Astrocyte of the spinal cord (primary cell): Measurements from ENCODE around the gene TNFRSF14.

Experiments used
- DNase-seq: peaks from one replicate; pipeline ENCODE4 v3.0.0; 2011; ENCODE audit warnings: low read depth, low spot score
- H3K4me3 ChIP-seq: 2 replicates; pipeline ENCODE4 v1.5.1; 2011; ENCODE audit warnings: low read depth, mild to moderate bottlenecking, low read length, moderate library complexity
- in situ Hi-C: cut with HindIII; loops from 2 replicates; pipeline ENCODE4 v1.10.0; 2017; ENCODE audit warnings: low sequenced_read_pairs
- TF ChIP-seq, protein P1 (sequence below): IDR thresholded peaks from 2 replicates; pipeline ENCODE4 v1.5.1; 2012; ENCODE audit warnings: low read depth, mild to moderate bottlenecking, low read length, inconsistent platforms

The TNFRSF14 gene

DNA sequence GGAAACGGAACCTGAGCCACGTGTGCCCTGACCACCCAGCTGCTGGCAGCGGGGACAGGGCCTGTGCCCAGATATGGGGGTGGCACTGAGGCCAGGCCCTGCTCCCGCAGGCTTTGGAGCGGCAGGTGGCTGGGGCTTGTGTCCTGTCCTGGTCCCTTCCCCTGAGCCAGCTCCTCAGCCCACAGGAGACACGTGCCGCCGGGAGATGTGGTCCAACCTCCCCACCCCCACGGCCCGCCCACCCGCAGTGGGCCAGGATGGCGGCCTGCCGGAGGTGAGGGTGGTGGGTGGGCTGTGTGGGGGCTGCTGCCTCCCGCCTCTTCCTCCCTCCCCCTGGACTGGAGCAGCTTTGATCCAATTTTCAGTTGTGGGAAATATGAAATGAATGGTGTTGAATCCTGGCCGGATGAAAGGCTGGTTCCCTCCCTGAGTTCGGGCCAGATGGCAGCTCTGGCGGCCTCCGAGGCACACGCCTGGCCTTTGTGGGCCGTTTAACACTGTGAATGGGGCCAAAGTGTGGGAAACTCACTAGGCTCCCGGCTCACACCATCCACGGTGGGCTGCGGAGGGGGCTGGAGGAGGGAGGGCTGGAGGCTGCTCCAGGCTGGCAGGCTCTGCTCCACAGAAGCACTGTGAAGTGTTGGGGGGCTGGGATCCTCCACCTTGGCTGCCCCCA, 23.5 kb upstream of the TNFRSF14 start:
- DNase-seq, result no peak
- in situ Hi-C loops, result no loop called here
- no peak overlapping the region for H3K4me3 ChIP-seq
- TF ChIP-seq, protein P1, sequence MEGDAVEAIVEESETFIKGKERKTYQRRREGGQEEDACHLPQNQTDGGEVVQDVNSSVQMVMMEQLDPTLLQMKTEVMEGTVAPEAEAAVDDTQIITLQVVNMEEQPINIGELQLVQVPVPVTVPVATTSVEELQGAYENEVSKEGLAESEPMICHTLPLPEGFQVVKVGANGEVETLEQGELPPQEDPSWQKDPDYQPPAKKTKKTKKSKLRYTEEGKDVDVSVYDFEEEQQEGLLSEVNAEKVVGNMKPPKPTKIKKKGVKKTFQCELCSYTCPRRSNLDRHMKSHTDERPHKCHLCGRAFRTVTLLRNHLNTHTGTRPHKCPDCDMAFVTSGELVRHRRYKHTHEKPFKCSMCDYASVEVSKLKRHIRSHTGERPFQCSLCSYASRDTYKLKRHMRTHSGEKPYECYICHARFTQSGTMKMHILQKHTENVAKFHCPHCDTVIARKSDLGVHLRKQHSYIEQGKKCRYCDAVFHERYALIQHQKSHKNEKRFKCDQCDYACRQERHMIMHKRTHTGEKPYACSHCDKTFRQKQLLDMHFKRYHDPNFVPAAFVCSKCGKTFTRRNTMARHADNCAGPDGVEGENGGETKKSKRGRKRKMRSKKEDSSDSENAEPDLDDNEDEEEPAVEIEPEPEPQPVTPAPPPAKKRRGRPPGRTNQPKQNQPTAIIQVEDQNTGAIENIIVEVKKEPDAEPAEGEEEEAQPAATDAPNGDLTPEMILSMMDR, result no peak

GRCh38 chr1:2533365-2533764, 22.8 kb upstream of the TNFRSF14 start:
- no peak for DNase-seq
- H3K4me3 ChIP-seq, result no peak overlapping the region
- in situ Hi-C loops, result no loop called here
- TF ChIP-seq, protein P1, result no peak

- in situ Hi-C loops, result no loop called here
- no peak overlapping the region for H3K4me3 ChIP-seq
- TF ChIP-seq, protein P1, result no peak
- no peak for DNase-seq
Measured at GRCh38 chr1:2534315-2534686, 21.9 kb upstream of the TNFRSF14 start.

GRCh38 chr1:2534687-2535441, 21.3 kb upstream of the TNFRSF14 start:
- DNase-seq, result peak; percentile 50
- H3K4me3 ChIP-seq, result no peak overlapping the region
- in situ Hi-C loops, result no loop called here
- TF ChIP-seq, protein P1, result no peak

GRCh38 chr1:2535455-2535854, 20.7 kb upstream of the TNFRSF14 start:
- TF ChIP-seq, protein P1, result no peak
- no peak overlapping the region for H3K4me3 ChIP-seq
- no peak for DNase-seq
- in situ Hi-C loops, result no loop called here

- no peak for DNase-seq
- no peak overlapping the region for H3K4me3 ChIP-seq
- in situ Hi-C loops, result no loop called here
- TF ChIP-seq, protein P1, result no peak
Measured at GRCh38 chr1:2535981-2536380, 20.2 kb upstream of the TNFRSF14 start.
